NB4 (cell line): Measurements from ENCODE around the gene PPHLN1.

Experiments
- DNase-seq: peaks from one replicate; pipeline ENCODE4 v3.0.0; 2010; ENCODE audit warnings: low read depth
- H3K4me3 ChIP-seq: one replicate; pipeline ENCODE4 v1.5.1; 2011; ENCODE audit warnings: mild to moderate bottlenecking, low read depth, low read length, moderate library complexity
- MYC ChIP-seq: IDR thresholded peaks from 2 replicates; pipeline ENCODE4 v1.6.1; 2011; ENCODE audit warnings: low read depth, low read length
- POLR2A ChIP-seq: IDR thresholded peaks from 2 replicates; pipeline ENCODE4 v1.6.1; 2011; ENCODE audit warnings: mild to moderate bottlenecking; ENCODE audit not compliant: insufficient read length; ENCODE audit errors: extremely low read depth
- TF ChIP-seq, protein P1 (sequence below): IDR thresholded peaks from 2 replicates; pipeline ENCODE4 v1.6.1; 2011; ENCODE audit warnings: low read depth, low read length
- TF ChIP-seq, protein P2 (sequence below): IDR thresholded peaks from one replicate; pipeline ENCODE4 v1.5.1; 2012; ENCODE audit warnings: low read depth, low read length

The PPHLN1 gene

DNA sequence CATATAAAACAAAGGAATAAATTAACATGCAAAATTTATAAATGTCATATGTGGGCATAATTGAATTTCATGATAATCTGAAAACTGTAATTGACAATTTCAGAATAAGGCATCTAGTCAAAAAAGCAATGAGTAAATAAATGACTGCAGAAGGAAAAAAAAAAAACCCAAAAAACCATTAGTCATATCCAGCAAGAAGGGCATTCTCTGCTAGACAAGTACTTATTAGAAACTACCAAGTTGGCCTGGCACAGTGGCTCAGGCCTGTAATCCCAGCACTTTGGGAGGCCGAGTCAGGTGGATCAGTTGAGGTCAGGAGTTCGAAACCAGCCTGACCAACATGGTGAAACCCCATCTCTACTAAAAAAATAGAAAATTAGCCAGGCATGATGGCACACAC, 17.6 kb upstream of the PPHLN1 start:
- TF ChIP-seq POLR2A = no peak
- TF ChIP-seq, protein P1, sequence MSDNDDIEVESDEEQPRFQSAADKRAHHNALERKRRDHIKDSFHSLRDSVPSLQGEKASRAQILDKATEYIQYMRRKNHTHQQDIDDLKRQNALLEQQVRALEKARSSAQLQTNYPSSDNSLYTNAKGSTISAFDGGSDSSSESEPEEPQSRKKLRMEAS = no peak
- no peak for TF ChIP-seq MYC
- TF ChIP-seq, protein P2, sequence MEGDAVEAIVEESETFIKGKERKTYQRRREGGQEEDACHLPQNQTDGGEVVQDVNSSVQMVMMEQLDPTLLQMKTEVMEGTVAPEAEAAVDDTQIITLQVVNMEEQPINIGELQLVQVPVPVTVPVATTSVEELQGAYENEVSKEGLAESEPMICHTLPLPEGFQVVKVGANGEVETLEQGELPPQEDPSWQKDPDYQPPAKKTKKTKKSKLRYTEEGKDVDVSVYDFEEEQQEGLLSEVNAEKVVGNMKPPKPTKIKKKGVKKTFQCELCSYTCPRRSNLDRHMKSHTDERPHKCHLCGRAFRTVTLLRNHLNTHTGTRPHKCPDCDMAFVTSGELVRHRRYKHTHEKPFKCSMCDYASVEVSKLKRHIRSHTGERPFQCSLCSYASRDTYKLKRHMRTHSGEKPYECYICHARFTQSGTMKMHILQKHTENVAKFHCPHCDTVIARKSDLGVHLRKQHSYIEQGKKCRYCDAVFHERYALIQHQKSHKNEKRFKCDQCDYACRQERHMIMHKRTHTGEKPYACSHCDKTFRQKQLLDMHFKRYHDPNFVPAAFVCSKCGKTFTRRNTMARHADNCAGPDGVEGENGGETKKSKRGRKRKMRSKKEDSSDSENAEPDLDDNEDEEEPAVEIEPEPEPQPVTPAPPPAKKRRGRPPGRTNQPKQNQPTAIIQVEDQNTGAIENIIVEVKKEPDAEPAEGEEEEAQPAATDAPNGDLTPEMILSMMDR = no peak
- no peak for DNase-seq
- no peak overlapping the region for H3K4me3 ChIP-seq

DNA sequence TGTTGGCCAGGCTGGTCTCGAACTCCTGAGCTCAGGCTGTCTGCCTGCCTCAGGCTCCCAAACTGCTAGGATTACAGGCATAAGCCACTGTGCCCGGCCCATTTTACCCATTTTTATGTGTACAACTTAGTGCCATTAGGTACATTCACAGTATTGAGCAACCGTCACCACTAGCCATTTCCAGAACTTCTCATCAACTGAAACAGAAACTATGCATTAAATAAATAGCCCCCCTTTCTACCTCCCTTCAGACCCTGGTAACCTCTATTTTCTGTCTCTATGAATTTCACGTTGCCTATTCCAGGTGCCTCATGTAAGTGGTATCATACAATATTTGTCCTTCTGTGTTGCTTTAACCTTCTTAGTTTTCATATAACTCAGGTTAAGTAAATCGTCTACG, 16.0 kb upstream of the PPHLN1 start:
- no peak for DNase-seq
- TF ChIP-seq MYC (no peak), POLR2A (no peak)
- TF ChIP-seq, protein P2 = no peak
- TF ChIP-seq, protein P1 = no peak
- H3K4me3 ChIP-seq = no peak overlapping the region

DNA sequence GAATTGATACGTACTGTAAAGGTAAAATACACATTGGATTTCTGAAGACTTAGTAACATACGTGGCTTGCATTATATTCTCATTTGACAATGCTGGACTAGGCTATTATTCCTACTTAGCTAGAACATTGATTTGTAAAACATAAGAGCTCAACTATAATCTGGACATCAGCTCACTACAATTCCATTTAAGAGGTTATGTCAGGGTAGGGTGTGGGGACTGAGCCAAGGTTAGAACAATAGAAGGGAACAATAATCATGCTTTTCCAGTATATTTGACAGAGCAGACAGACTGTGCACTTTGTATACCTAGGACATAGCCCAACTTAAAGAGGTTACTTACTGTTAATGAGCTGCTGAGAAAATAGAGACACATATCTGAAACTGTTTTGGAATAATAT, 10.9 kb upstream of the PPHLN1 start:
- H3K4me3 ChIP-seq = no peak overlapping the region
- no peak for DNase-seq
- TF ChIP-seq MYC = no peak
- TF ChIP-seq, protein P1 = no peak
- TF ChIP-seq, protein P2 = no peak
- TF ChIP-seq POLR2A = no peak

DNA sequence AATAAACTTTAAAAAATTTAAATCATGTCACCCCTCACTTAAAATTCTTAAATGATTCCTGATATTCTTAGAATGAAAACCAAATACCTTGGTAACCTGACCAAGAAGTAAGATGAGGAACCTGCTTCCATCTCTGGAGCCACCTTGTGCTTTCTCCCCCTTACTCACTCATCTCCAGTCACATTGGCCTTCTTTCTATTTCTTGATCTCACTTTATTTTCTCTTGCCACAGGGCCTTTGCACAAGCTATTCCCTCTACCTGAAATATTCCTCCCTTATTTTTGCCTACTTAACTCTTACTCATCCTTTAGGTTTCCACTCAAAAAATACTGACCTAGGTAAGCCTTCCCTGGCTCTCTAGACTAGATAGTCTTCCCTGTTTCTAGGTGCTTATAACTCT, 5.2 kb upstream of the PPHLN1 start:
- DNase-seq = no peak
- TF ChIP-seq, protein P2 = no peak
- no peak for TF ChIP-seq POLR2A
- TF ChIP-seq MYC = no peak
- TF ChIP-seq, protein P1 = no peak
- H3K4me3 ChIP-seq = no peak overlapping the region

DNA sequence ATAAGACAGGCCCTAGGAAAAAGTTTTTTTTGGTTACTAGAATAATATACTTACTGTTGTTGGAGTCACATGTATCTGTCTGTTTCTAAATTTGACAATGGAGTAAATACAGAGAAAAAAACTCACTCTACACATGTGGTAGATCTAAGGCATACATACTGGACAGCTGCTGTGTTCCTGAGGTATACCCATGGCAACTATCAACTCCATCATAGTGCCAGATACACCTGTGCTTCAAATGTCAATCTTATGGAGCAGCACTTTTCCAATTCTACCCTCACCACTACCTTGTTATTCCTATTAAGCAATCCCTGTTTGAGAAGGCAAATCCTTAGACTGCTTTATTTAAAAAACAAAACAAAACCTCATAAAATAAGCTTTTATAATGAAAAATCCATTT, 3.4 kb upstream of the PPHLN1 start:
- TF ChIP-seq, protein P2 = no peak
- TF ChIP-seq MYC = no peak
- no peak for TF ChIP-seq POLR2A
- no peak overlapping the region for H3K4me3 ChIP-seq
- DNase-seq = no peak

DNA sequence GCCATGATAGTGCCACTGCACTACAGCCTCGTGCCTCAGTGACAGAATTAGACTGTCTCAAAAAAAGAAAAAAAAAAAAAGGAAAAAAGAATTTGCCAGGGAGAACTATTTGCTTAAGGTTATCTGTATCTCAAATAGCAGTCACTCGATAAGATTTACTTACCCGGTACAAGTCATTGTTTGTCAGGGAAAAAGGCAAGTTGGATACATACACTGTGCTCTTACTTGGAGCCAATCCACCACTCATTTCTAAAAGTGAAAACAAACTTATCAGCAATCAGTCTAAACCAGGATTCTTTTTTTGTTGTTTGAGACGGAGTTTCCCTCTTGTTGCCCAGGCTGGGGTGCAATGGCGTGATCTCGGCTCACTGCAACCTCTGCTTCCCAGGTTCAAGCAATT, 2.1 kb upstream of the PPHLN1 start:
- DNase-seq = no peak
- H3K4me3 ChIP-seq = no peak overlapping the region
- TF ChIP-seq POLR2A (no peak), MYC (no peak)
- TF ChIP-seq, protein P1 = no peak
- TF ChIP-seq, protein P2 = no peak
